SJCRH30 (cell line): ENCODE results near the gene LOXL1. TPM values are rescaled to one million over a fixed set of nuclear protein-coding genes. Genes with fewer than 3 reads are reported as not detected.

Experiments
- DNase-seq, 2 experiments: peaks; one replicate each; pipeline ENCODE4 v3.0.0-alpha.2; 2015 to 2020
- H3K27ac ChIP-seq: fragments of 250-450 bp; sonication (Bioruptor Pico); 2 replicates; pipeline ENCODE4 v1.5.1; 2020; ENCODE audit warnings: mild to moderate bottlenecking, moderate library complexity
- H3K27me3 ChIP-seq: fragments of 250-450 bp; sonication (Bioruptor Pico); 2 replicates; pipeline ENCODE4 v1.5.1; 2020; ENCODE audit warnings: mild to moderate bottlenecking, moderate library complexity
- H3K36me3 ChIP-seq: fragments of 250-450 bp; sonication (Bioruptor Pico); 2 replicates; pipeline ENCODE4 v1.5.1; 2020; ENCODE audit warnings: mild to moderate bottlenecking, moderate library complexity
- H3K4me1 ChIP-seq: fragments of 250-450 bp; sonication (Bioruptor Pico); 2 replicates; pipeline ENCODE4 v1.5.1; 2020; ENCODE audit warnings: mild to moderate bottlenecking, moderate library complexity
- H3K4me3 ChIP-seq: fragments of 250-450 bp; sonication (Bioruptor Pico); 2 replicates; pipeline ENCODE4 v1.5.1; 2020; ENCODE audit warnings: mild to moderate bottlenecking, moderate library complexity
- H3K9me3 ChIP-seq: fragments of 250-450 bp; sonication (Bioruptor Pico); replicated peaks from 2 replicates; pipeline ENCODE4 v1.5.1; 2020; ENCODE audit warnings: mild to moderate bottlenecking, moderate library complexity
- total RNA-seq: library from RNA; depleted of rRNA; stranded (reverse); fragments of >200 nt; shearing (Covaris generic); gene quantifications from 2 replicates; pipeline ENCODE4 v1.2.3, GENCODE V29; 2014

Gene LOXL1
- total RNA-seq, 1 experiment from 2014 or later: 33.3 TPM

GRCh38 chr15:73891328-73892315 lies 34.6 kb upstream of the LOXL1 start:
- 0 out of 2 replicates have a peak, but pooled peaks cover 7% of the 10 kb centered on the region for H3K27me3 ChIP-seq
- H3K27ac ChIP-seq: no peak overlapping the region
- no peak for DNase-seq
- H3K4me1 ChIP-seq: no peaks in the 10 kb centered on the region
- H3K36me3 ChIP-seq: no peaks in the 10 kb centered on the region
- H3K4me3 ChIP-seq: no peak overlapping the region
- no peaks in the 10 kb centered on the region for H3K9me3 ChIP-seq

GRCh38 chr15:73892446-73893226 lies 33.6 kb upstream of the LOXL1 start:
- no peaks in the 10 kb centered on the region for H3K9me3 ChIP-seq
- no peaks in the 10 kb centered on the region for H3K4me1 ChIP-seq
- no peak overlapping the region for H3K27ac ChIP-seq
- H3K4me3 ChIP-seq: no peak overlapping the region
- H3K36me3 ChIP-seq: no peaks in the 10 kb centered on the region
- H3K27me3 ChIP-seq: 0 out of 2 replicates have a peak, but pooled peaks cover 7% of the 10 kb centered on the region
- no peak for DNase-seq

- Histone ChIP-seq H3K36me3 (no peaks in the 10 kb centered on the region), H3K27me3 (no peaks in the 10 kb centered on the region), H3K4me3 (no peak overlapping the region), H3K4me1 (peaks cover under 1% of the 10 kb centered on the region; the same call in 1 of the 2 replicates), H3K9me3 (no peaks in the 10 kb centered on the region), H3K27ac (no peak overlapping the region)
- DNase-seq: no peak
Observed at GRCh38 chr15:73894133-73894814, 32.0 kb upstream of the LOXL1 start.

GRCh38 chr15:73897441-73898261 lies 28.6 kb upstream of the LOXL1 start:
- H3K4me1 ChIP-seq: peaks cover 5% of the 10 kb centered on the region; the same call in 1 of the 2 replicates

GRCh38 chr15:73899197-73900094 lies 26.8 kb upstream of the LOXL1 start:
- Histone ChIP-seq H3K9me3 (no peaks in the 10 kb centered on the region), H3K36me3 (no peaks in the 10 kb centered on the region), H3K27ac (no peak overlapping the region), H3K4me3 (no peak overlapping the region), H3K4me1 (peaks cover 5% of the 10 kb centered on the region; the same call in 1 of the 2 replicates), H3K27me3 (no peaks in the 10 kb centered on the region)
- peak; percentile 23 to 37 for DNase-seq

More at GRCh38 chr15:73897441-73898261, 28.6 kb upstream of the LOXL1 start:
- Histone ChIP-seq H3K4me3 (no peak overlapping the region), H3K9me3 (no peaks in the 10 kb centered on the region), H3K36me3 (no peaks in the 10 kb centered on the region), H3K27ac (no peak overlapping the region), H3K27me3 (no peaks in the 10 kb centered on the region)
- DNase-seq: peak; percentile 68 to 83

GRCh38 chr15:73900095-73900712 lies 26.1 kb upstream of the LOXL1 start:
- H3K9me3 ChIP-seq: no peaks in the 10 kb centered on the region
- H3K27ac ChIP-seq: no peak overlapping the region
- H3K27me3 ChIP-seq: no peaks in the 10 kb centered on the region
- no peak for DNase-seq
- H3K4me1 ChIP-seq: peaks cover 5% of the 10 kb centered on the region; the same call in 1 of the 2 replicates
- H3K4me3 ChIP-seq: no peak overlapping the region
- H3K36me3 ChIP-seq: no peaks in the 10 kb centered on the region

- no peaks in the 10 kb centered on the region for H3K36me3 ChIP-seq
Observed at GRCh38 chr15:73901126-73901810, 25.0 kb upstream of the LOXL1 start.

GRCh38 chr15:73902121-73903020 lies 23.9 kb upstream of the LOXL1 start:
- DNase-seq: no peak

More at GRCh38 chr15:73901126-73901810, 25.0 kb upstream of the LOXL1 start:
- no peak overlapping the region for H3K27ac ChIP-seq
- no peaks in the 10 kb centered on the region; the same call in 1 of the 2 replicates for H3K9me3 ChIP-seq
- peaks cover 5% of the 10 kb centered on the region; the same call in 1 of the 2 replicates for H3K4me1 ChIP-seq
- DNase-seq: no peak
- no peaks in the 10 kb centered on the region for H3K27me3 ChIP-seq
- no peak overlapping the region for H3K4me3 ChIP-seq

GRCh38 chr15:73904026-73904815 lies 22.0 kb upstream of the LOXL1 start:
- no peak overlapping the region for H3K4me3 ChIP-seq
- no peaks in the 10 kb centered on the region for H3K27me3 ChIP-seq
- no peak overlapping the region for H3K27ac ChIP-seq
- H3K9me3 ChIP-seq: no peaks in the 10 kb centered on the region; the same call in 1 of the 2 replicates
- no peak for DNase-seq
- no peaks in the 10 kb centered on the region for H3K36me3 ChIP-seq
- peaks cover 11% of the 10 kb centered on the region for H3K4me1 ChIP-seq

More at GRCh38 chr15:73902121-73903020, 23.9 kb upstream of the LOXL1 start:
- H3K36me3 ChIP-seq: no peaks in the 10 kb centered on the region
- no peak overlapping the region for H3K4me3 ChIP-seq
- H3K4me1 ChIP-seq: peaks cover 11% of the 10 kb centered on the region
- no peaks in the 10 kb centered on the region; the same call in 1 of the 2 replicates for H3K9me3 ChIP-seq
- H3K27ac ChIP-seq: no peak overlapping the region
- no peaks in the 10 kb centered on the region for H3K27me3 ChIP-seq

GRCh38 chr15:73905225-73905827 lies 20.9 kb upstream of the LOXL1 start:
- H3K27me3 ChIP-seq: no peaks in the 10 kb centered on the region
- no peak overlapping the region for H3K4me3 ChIP-seq
- no peaks in the 10 kb centered on the region; the same call in 1 of the 2 replicates for H3K9me3 ChIP-seq
- DNase-seq: no peak
- H3K36me3 ChIP-seq: no peaks in the 10 kb centered on the region
- H3K27ac ChIP-seq: no peak overlapping the region
- peaks cover 10% of the 10 kb centered on the region for H3K4me1 ChIP-seq
